Liver (tissue), 3 donors: ENCODE data around the gene GABARAPL1.

Experiments used
- FOXA1 ChIP-seq: IDR thresholded peaks from 2 replicates; pipeline ENCODE4 v1.6.1; 2016; ENCODE audit warnings: antibody characterized with exemption
- JUND ChIP-seq, 2 donors: IDR thresholded peaks; 2 replicates each; pipeline ENCODE4 v1.6.1; 2016; ENCODE audit warnings: antibody characterized with exemption in 2 of 2
- NR2F2 ChIP-seq: IDR thresholded peaks from 2 replicates; pipeline ENCODE4 v1.6.1; 2016; ENCODE audit warnings: antibody characterized with exemption
- RAD21 ChIP-seq, 2 donors: IDR thresholded peaks; 2 replicates each; pipeline ENCODE4 v1.6.1; 2016; ENCODE audit warnings: antibody characterized with exemption in 2 of 2, mild to moderate bottlenecking in 2 of 2
- RXRA ChIP-seq, 2 donors: IDR thresholded peaks; 2 replicates each; pipeline ENCODE4 v1.6.1; 2017 to 2018; ENCODE audit warnings: antibody characterized with exemption in 2 of 2, mild to moderate bottlenecking in 1 of 2
- TAF1 ChIP-seq: conservative IDR thresholded peaks from 2 replicates; pipeline ENCODE4 v1.6.1; 2016; ENCODE audit warnings: antibody characterized with exemption, mild to moderate bottlenecking
- YY1 ChIP-seq: IDR thresholded peaks from 2 replicates; pipeline ENCODE4 v1.6.1; 2016; ENCODE audit warnings: antibody characterized with exemption, mild to moderate bottlenecking
- TF ChIP-seq, protein P1 (sequence below): fragments of 150-350 bp; IDR thresholded peaks from 2 replicates; pipeline ENCODE4 v1.5.1; 2017; ENCODE audit warnings: improper control_type of control experiment, low read depth, low read length; ENCODE audit not compliant: missing input control
- TF ChIP-seq, protein P2 (sequence below): IDR thresholded peaks from 2 replicates; pipeline ENCODE4 v1.6.1; 2016; ENCODE audit warnings: antibody characterized with exemption
- TF ChIP-seq, protein P3 (sequence below): IDR thresholded peaks from 2 replicates; pipeline ENCODE4 v1.6.1; 2016; ENCODE audit warnings: antibody characterized with exemption, mild to moderate bottlenecking
- TF ChIP-seq, protein P4 (sequence below): IDR thresholded peaks from 2 replicates; pipeline ENCODE4 v1.6.1; 2016; ENCODE audit warnings: antibody characterized with exemption
- donor health status: healthy.
- donor health status: healthy.

DNA sequence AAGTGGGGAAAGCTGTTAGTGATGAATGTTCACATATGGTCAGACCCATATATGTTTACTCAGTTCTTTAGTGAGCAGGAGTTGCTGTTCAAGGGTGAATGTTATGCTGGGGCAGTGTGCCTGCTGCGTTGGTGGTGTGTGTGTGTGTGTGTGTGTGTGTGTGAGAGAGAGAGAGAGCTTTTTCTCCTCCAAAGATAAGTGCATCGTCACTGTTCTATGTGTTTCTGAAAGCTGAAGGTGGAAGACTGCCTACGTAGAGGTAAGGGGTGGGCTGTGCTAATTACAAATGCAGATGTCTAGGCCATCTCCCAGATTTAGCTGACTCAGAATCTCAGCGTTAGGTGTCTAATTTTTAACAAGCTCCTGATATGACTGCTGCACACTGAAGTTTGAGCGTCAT is 10.5 kb downstream of the GABARAPL1 start:
- TF ChIP-seq, protein P1, sequence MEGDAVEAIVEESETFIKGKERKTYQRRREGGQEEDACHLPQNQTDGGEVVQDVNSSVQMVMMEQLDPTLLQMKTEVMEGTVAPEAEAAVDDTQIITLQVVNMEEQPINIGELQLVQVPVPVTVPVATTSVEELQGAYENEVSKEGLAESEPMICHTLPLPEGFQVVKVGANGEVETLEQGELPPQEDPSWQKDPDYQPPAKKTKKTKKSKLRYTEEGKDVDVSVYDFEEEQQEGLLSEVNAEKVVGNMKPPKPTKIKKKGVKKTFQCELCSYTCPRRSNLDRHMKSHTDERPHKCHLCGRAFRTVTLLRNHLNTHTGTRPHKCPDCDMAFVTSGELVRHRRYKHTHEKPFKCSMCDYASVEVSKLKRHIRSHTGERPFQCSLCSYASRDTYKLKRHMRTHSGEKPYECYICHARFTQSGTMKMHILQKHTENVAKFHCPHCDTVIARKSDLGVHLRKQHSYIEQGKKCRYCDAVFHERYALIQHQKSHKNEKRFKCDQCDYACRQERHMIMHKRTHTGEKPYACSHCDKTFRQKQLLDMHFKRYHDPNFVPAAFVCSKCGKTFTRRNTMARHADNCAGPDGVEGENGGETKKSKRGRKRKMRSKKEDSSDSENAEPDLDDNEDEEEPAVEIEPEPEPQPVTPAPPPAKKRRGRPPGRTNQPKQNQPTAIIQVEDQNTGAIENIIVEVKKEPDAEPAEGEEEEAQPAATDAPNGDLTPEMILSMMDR: no peak
- TF ChIP-seq JUND (IDR thresholded peaks at IDR 0.05) (no peak), NR2F2 (no peak), YY1 (no peak), RXRA (IDR thresholded peaks at IDR 0.05) (no peak), TAF1 (no peak), RAD21 (IDR thresholded peaks at IDR 0.05) (no peak), FOXA1 (no peak)
- TF ChIP-seq, protein P2, sequence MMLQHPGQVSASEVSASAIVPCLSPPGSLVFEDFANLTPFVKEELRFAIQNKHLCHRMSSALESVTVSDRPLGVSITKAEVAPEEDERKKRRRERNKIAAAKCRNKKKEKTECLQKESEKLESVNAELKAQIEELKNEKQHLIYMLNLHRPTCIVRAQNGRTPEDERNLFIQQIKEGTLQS: no peak
- TF ChIP-seq, protein P3, sequence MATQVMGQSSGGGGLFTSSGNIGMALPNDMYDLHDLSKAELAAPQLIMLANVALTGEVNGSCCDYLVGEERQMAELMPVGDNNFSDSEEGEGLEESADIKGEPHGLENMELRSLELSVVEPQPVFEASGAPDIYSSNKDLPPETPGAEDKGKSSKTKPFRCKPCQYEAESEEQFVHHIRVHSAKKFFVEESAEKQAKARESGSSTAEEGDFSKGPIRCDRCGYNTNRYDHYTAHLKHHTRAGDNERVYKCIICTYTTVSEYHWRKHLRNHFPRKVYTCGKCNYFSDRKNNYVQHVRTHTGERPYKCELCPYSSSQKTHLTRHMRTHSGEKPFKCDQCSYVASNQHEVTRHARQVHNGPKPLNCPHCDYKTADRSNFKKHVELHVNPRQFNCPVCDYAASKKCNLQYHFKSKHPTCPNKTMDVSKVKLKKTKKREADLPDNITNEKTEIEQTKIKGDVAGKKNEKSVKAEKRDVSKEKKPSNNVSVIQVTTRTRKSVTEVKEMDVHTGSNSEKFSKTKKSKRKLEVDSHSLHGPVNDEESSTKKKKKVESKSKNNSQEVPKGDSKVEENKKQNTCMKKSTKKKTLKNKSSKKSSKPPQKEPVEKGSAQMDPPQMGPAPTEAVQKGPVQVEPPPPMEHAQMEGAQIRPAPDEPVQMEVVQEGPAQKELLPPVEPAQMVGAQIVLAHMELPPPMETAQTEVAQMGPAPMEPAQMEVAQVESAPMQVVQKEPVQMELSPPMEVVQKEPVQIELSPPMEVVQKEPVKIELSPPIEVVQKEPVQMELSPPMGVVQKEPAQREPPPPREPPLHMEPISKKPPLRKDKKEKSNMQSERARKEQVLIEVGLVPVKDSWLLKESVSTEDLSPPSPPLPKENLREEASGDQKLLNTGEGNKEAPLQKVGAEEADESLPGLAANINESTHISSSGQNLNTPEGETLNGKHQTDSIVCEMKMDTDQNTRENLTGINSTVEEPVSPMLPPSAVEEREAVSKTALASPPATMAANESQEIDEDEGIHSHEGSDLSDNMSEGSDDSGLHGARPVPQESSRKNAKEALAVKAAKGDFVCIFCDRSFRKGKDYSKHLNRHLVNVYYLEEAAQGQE: no peak
- TF ChIP-seq, protein P4, sequence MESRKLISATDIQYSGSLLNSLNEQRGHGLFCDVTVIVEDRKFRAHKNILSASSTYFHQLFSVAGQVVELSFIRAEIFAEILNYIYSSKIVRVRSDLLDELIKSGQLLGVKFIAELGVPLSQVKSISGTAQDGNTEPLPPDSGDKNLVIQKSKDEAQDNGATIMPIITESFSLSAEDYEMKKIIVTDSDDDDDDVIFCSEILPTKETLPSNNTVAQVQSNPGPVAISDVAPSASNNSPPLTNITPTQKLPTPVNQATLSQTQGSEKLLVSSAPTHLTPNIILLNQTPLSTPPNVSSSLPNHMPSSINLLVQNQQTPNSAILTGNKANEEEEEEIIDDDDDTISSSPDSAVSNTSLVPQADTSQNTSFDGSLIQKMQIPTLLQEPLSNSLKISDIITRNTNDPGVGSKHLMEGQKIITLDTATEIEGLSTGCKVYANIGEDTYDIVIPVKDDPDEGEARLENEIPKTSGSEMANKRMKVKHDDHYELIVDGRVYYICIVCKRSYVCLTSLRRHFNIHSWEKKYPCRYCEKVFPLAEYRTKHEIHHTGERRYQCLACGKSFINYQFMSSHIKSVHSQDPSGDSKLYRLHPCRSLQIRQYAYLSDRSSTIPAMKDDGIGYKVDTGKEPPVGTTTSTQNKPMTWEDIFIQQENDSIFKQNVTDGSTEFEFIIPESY: no peak
